K562 (cell line): Measurements from ENCODE around the gene DHRS3. TPM values are rescaled to one million over a fixed set of nuclear protein-coding genes. Genes with fewer than 3 reads are reported as not detected.
A peak's percentile ranks its signal among the peaks of the same experiment; 100 is the strongest.

Experiments used
- BCOR ChIP-seq: fragments of 450-650 bp; IDR thresholded peaks from 2 replicates; pipeline ENCODE4 v1.6.1; 2016
- BRD9 ChIP-seq: fragments of 450-650 bp; IDR thresholded peaks from 2 replicates; pipeline ENCODE4 v1.6.1; 2018; ENCODE audit warnings: low read depth; ENCODE audit not compliant: partially characterized antibody
- CEBPG ChIP-seq, 3 experiments: fragments of 200-800 bp in 1 of 3; sonication (Bioruptor generic) in 1 of 3; sonication (generic) in 1 of 3; formaldehyde crosslinking in 1 of 3; IDR thresholded peaks in 2 of 3; conservative IDR thresholded peaks in 1 of 3; 2 replicates each; pipeline versions ENCODE4 v1.6.1 to v1.8.0; 2016 to 2022; ENCODE audit warnings: missing compliant biosample characterization in 2 of 3, missing genetic modification characterization in 2 of 3, mild to moderate bottlenecking in 1 of 3, missing genetic modification reagents in 1 of 3
- DACH1 ChIP-seq: fragments of 450-650 bp; IDR thresholded peaks from 2 replicates; pipeline ENCODE4 v1.6.1; 2018; ENCODE audit not compliant: partially characterized antibody
- FOXA1 ChIP-seq: fragments of 450-650 bp; IDR thresholded peaks from 2 replicates; pipeline ENCODE4 v1.6.1; 2016; ENCODE audit warnings: mild to moderate bottlenecking, borderline replicate concordance
- GTF2A2 ChIP-seq: IDR thresholded peaks from 2 replicates; pipeline ENCODE4 v1.6.1; 2016; ENCODE audit warnings: mild to moderate bottlenecking, missing genetic modification characterization, missing compliant biosample characterization
- HLTF ChIP-seq: fragments of 450-650 bp; IDR thresholded peaks from 2 replicates; pipeline ENCODE4 v1.6.1; 2016
- HMGXB4 ChIP-seq: sonication (generic); formaldehyde crosslinking; IDR thresholded peaks from 2 replicates; pipeline ENCODE4 v1.8.1; 2023; ENCODE audit warnings: mild to moderate bottlenecking, missing genetic modification reagents
- HNRNPL ChIP-seq: fragments of 200-400 bp; formaldehyde crosslinking; IDR thresholded peaks from 2 replicates; pipeline ENCODE4 v1.6.1; 2017; ENCODE audit warnings: low read depth, mild to moderate bottlenecking, low read length
- JUN ChIP-seq, 2 experiments: sonication (generic) in 1 of 2; formaldehyde crosslinking in 1 of 2; IDR thresholded peaks; 2 replicates each; pipeline versions ENCODE4 v1.6.1 to v1.8.0; 2012 to 2022; ENCODE audit warnings: borderline replicate concordance in 2 of 2, mild to moderate bottlenecking in 2 of 2, improper control_type of control experiment in 1 of 2, low read depth in 1 of 2, low read length in 1 of 2, missing genetic modification reagents in 1 of 2
- KDM1A ChIP-seq, 2 experiments: fragments of 450-650 bp; IDR thresholded peaks; 2 replicates each; pipeline ENCODE4 v1.6.1; 2016; ENCODE audit warnings: mild to moderate bottlenecking in 2 of 2
- MTA3 ChIP-seq: fragments of 450-650 bp; formaldehyde crosslinking; IDR thresholded peaks from 2 replicates; pipeline ENCODE4 v1.6.1; 2017; ENCODE audit warnings: mild to moderate bottlenecking, borderline replicate concordance
- PHB ChIP-seq: fragments of 250-450 bp; sonication (Bioruptor Pico); IDR thresholded peaks from 2 replicates; pipeline ENCODE4 v1.5.0; 2021
- RBM25 ChIP-seq: fragments of 200-400 bp; formaldehyde crosslinking; IDR thresholded peaks from 2 replicates; pipeline ENCODE4 v1.6.1; 2018; ENCODE audit warnings: low read length, low read depth, moderate library complexity; ENCODE audit not compliant: severe bottlenecking
- SMARCC2 ChIP-seq: fragments of 450-650 bp; IDR thresholded peaks from 2 replicates; pipeline ENCODE4 v1.6.1; 2017; ENCODE audit warnings: antibody characterized with exemption, moderate library complexity, mild to moderate bottlenecking, low read depth
- SNIP1 ChIP-seq: fragments of 450-650 bp; IDR thresholded peaks from 2 replicates; pipeline ENCODE4 v1.7.1; 2017; ENCODE audit warnings: low read depth, mild to moderate bottlenecking
- ZNF780A ChIP-seq: fragments of 250-450 bp; sonication (Bioruptor Pico); IDR thresholded peaks from 2 replicates; pipeline ENCODE4 v1.5.0; 2021; ENCODE audit warnings: mild to moderate bottlenecking
- polyA plus RNA-seq, 8 experiments: library from polyadenylated mRNA; depleted of rRNA in 4 of 8; stranded (reverse) in 5 of 8; unstranded in 3 of 8; fragments of >200 nt; fragmentation: Nextera tagmentation in 2 of 8; fragmentation: Illumina TruSeq in 1 of 8; extraction: Ambion mirVana in 2 of 8; extraction: Trizol in 1 of 8; gene quantifications; 2 replicates each; pipeline versions ENCODE4 v1.2.1 to v1.2.3, GENCODE V29; 2011 to 2014; ENCODE audit warnings: inconsistent platforms in 1 of 8, missing spikeins in 1 of 8
- total RNA-seq, 7 experiments: library from RNA; depleted of rRNA in 6 of 7; stranded (reverse); fragments of >200 nt in 6 of 7; fragmentation: Illumina TruSeq in 2 of 7; extraction: Trizol in 2 of 7; gene quantifications; 2 replicates each; pipeline versions ENCODE4 v1.2.1 to v1.2.3, GENCODE V29; 2011 to 2021; ENCODE audit warnings: low replicate concordance in 1 of 7
- TF ChIP-seq, protein P1 (sequence below): sonication (generic); formaldehyde crosslinking; IDR thresholded peaks from 2 replicates; pipeline ENCODE4 v1.8.0; 2022; ENCODE audit warnings: missing genetic modification reagents, mild to moderate bottlenecking, moderate library complexity, borderline replicate concordance
- TF ChIP-seq, protein P2 (sequence below): sonication (generic); formaldehyde crosslinking; IDR thresholded peaks from 2 replicates; pipeline ENCODE4 v1.8.0; 2022; ENCODE audit warnings: mild to moderate bottlenecking, missing genetic modification reagents
- TF ChIP-seq, protein P3 (sequence below): fragments of 450-650 bp; formaldehyde crosslinking; IDR thresholded peaks from 2 replicates; pipeline ENCODE4 v1.4.0; 2020; ENCODE audit warnings: mild to moderate bottlenecking

Gene DHRS3
- total and polyA plus RNA-seq, 9 of the 15 experiments (the other 6 are each of a cell fraction or from before 2014, with no cell fraction given), result 21.0 to 116 (median 58.7) TPM

GRCh38 chr1:12596007-12596821, 21.8 kb downstream of the DHRS3 start (continued):
- TF ChIP-seq FOXA1, result no peak
- TF ChIP-seq KDM1A (IDR thresholded peaks at IDR 0.05), result peak in 1 of 2 experiments; percentile 35; a peak in 1 of 4 replicates
- TF ChIP-seq, protein P1, sequence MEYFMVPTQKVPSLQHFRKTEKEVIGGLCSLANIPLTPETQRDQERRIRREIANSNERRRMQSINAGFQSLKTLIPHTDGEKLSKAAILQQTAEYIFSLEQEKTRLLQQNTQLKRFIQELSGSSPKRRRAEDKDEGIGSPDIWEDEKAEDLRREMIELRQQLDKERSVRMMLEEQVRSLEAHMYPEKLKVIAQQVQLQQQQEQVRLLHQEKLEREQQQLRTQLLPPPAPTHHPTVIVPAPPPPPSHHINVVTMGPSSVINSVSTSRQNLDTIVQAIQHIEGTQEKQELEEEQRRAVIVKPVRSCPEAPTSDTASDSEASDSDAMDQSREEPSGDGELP (CRISPR knock-in tag), result 0 out of 2 replicates have a peak, but pooled peaks have one; percentile 16
- TF ChIP-seq MTA3, result no peak
- TF ChIP-seq HNRNPL, result 0 out of 2 replicates have a peak, but pooled peaks have one; percentile 45
- TF ChIP-seq RBM25, result peak; percentile 77
- TF ChIP-seq GTF2A2 (tag), result no peak
- TF ChIP-seq HMGXB4 (CRISPR knock-in tag), result no peak
- TF ChIP-seq PHB (CRISPR knock-in tag), result no peak
- no peak for TF ChIP-seq HLTF
- TF ChIP-seq BRD9, result no peak
- no peak for TF ChIP-seq SNIP1
- no peak for TF ChIP-seq DACH1
- TF ChIP-seq, protein P2, sequence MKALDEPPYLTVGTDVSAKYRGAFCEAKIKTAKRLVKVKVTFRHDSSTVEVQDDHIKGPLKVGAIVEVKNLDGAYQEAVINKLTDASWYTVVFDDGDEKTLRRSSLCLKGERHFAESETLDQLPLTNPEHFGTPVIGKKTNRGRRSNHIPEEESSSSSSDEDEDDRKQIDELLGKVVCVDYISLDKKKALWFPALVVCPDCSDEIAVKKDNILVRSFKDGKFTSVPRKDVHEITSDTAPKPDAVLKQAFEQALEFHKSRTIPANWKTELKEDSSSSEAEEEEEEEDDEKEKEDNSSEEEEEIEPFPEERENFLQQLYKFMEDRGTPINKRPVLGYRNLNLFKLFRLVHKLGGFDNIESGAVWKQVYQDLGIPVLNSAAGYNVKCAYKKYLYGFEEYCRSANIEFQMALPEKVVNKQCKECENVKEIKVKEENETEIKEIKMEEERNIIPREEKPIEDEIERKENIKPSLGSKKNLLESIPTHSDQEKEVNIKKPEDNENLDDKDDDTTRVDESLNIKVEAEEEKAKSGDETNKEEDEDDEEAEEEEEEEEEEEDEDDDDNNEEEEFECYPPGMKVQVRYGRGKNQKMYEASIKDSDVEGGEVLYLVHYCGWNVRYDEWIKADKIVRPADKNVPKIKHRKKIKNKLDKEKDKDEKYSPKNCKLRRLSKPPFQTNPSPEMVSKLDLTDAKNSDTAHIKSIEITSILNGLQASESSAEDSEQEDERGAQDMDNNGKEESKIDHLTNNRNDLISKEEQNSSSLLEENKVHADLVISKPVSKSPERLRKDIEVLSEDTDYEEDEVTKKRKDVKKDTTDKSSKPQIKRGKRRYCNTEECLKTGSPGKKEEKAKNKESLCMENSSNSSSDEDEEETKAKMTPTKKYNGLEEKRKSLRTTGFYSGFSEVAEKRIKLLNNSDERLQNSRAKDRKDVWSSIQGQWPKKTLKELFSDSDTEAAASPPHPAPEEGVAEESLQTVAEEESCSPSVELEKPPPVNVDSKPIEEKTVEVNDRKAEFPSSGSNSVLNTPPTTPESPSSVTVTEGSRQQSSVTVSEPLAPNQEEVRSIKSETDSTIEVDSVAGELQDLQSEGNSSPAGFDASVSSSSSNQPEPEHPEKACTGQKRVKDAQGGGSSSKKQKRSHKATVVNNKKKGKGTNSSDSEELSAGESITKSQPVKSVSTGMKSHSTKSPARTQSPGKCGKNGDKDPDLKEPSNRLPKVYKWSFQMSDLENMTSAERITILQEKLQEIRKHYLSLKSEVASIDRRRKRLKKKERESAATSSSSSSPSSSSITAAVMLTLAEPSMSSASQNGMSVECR (CRISPR knock-in tag), result no peak
- TF ChIP-seq, protein P3, sequence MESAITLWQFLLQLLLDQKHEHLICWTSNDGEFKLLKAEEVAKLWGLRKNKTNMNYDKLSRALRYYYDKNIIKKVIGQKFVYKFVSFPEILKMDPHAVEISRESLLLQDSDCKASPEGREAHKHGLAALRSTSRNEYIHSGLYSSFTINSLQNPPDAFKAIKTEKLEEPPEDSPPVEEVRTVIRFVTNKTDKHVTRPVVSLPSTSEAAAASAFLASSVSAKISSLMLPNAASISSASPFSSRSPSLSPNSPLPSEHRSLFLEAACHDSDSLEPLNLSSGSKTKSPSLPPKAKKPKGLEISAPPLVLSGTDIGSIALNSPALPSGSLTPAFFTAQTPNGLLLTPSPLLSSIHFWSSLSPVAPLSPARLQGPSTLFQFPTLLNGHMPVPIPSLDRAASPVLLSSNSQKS (CRISPR knock-in tag), result no peak
- peak; percentile 68 for TF ChIP-seq BCOR
- TF ChIP-seq JUN (IDR thresholded peaks at IDR 0.05; ENCODE audit: borderline replicate concordance, low read depth, low read length), result no peak
- no peak for TF ChIP-seq JUN (CRISPR knock-in tag; IDR thresholded peaks at IDR 0.05; ENCODE audit: borderline replicate concordance)
- no peak for TF ChIP-seq ZNF780A (CRISPR knock-in tag)
- no peak for TF ChIP-seq SMARCC2
- peak; percentile 69 for TF ChIP-seq CEBPG (CRISPR knock-in tag; IDR thresholded peaks at IDR 0.05)
- TF ChIP-seq CEBPG (tag; conservative IDR thresholded peaks at IDR 0.05 in 1 of 2, IDR thresholded peaks at IDR 0.05 in 1 of 2), result no peak
